Testis (tissue), 2 donors: ENCODE results near the gene SMIM3.

ENCODE experiments used
- CTCF ChIP-seq, 3 experiments: fragments of 450-650 bp in 2 of 3; fragments of 200-600 bp in 1 of 3; sonication (generic) in 1 of 3; IDR thresholded peaks; one replicate each; pipeline ENCODE4 v1.5.1; 2016 to 2019; ENCODE audit warnings: antibody characterized with exemption in 3 of 3, mild to moderate bottlenecking in 2 of 3, moderate library complexity in 1 of 3
- POLR2A ChIP-seq: fragments of 450-650 bp; IDR thresholded peaks from one replicate; pipeline ENCODE4 v1.6.1; 2017; ENCODE audit warnings: antibody characterized with exemption, mild to moderate bottlenecking, moderate library complexity

GRCh38 chr5:150765011-150765798 is 13.4 kb upstream of the SMIM3 start:
- TF ChIP-seq POLR2A (no peak), CTCF (IDR thresholded peaks at IDR 0.05) (no peak)
